GM21529 (cell line): ENCODE measurements around the gene CCDC24.
A peak's percentile ranks its signal among the peaks of the same experiment; 100 is the strongest.

Source experiments
- ATAC-seq: cut with Tn5 transposase; IDR thresholded peaks from one replicate; pipeline ENCODE4 v1.9.1; 2021; ENCODE audit not compliant: unreplicated experiment

CCDC24 gene

DNA sequence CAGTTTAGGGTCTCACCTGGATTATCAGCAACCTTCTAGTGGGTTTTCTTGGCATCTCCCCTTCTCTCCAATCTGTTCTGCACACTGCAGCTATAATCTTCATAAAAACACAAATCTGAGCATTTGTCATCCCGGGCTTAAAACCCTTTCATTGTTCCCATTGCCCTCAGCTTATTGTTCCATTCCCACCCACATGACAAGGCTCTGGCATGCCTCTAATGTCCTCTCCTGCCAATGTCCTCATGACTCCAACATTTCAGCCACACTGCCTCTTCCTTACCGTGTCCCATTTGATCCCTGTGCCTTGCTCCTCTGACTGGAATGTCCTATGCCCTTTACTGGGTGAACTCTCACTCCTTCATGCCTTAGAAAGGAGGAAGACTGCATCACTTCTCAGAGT, 29.1 kb upstream of the CCDC24 start:
- ATAC-seq = no peak

DNA sequence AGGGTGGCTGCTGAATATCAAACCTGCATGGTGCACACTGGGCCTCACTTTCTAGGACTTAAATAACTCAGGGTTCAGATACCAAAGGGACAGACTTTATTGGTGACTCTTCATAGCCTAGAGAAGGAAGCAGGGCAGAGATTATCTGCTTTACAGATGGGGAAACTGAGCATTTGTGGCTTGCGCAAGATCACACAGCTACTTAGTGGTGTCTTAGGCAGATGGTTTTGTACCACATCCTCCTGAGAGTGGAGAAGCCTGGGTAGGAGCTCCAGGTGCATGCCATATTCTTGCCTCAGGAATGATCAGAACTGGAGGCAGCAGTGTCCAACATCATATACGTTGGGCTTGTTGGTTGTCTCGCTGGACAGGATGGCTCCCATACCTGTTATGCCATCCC, 28.4 kb upstream of the CCDC24 start:
- no peak for ATAC-seq

DNA sequence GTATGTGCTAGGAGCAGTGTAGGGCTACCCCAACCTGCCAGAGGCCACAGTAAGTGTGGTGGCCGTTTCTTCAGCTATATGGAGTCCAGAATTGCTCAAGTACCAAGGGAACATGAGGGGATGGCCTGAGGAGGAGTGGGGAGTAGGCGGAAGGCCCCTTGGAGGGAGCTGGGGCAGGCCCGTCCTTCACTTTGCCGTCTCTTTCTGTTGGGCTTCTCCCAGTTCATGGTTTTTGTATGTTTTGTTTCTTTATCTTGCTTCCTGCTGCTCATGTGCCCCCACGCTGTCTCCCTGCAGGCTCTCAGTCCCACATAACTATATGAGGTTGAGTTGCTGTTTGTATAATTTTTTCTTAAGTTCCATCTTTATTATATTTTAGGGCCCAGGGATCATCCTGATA, 27.5 kb upstream of the CCDC24 start:
- no peak for ATAC-seq

DNA sequence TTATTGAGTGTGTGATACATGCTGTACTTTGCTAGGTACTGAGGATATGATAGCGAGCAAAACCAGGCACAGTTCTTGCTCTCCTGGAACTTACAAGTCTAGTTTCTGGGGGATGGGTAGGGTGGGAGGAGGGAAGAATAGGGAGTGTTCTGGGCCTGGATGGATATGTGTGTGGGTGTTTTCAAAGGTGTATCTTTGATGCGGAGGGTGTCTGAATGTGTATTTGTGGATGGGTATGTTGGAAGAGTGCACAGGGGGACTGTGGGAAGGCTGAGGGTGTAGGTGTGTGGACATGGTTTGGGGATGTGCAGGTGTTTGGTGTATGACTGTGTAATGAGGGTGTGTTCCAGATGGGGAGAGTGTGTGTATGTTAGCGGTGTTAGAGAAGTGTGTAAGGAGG, 26.1 kb upstream of the CCDC24 start:
- no peak for ATAC-seq

- ATAC-seq = no peak
Observed at GRCh38 chr1:43968348-43968948, 23.0 kb upstream of the CCDC24 start.

GRCh38 chr1:43969416-43969745, 22.0 kb upstream of the CCDC24 start:
- ATAC-seq = no peak

- peak; percentile 82 for ATAC-seq
Observed at GRCh38 chr1:43969746-43970466, 21.5 kb upstream of the CCDC24 start, which contains the start of gene DPH2. Gene DPH2, plus strand, starts transcription at chr1:43970010. Its CDS starts 166 bp downstream, at chr1:43970176.

- no peak for ATAC-seq
Observed at GRCh38 chr1:43970502-43970901, 20.9 kb upstream of the CCDC24 start.

- no peak for ATAC-seq
Observed at GRCh38 chr1:43970911-43971310, 20.5 kb upstream of the CCDC24 start.

DNA sequence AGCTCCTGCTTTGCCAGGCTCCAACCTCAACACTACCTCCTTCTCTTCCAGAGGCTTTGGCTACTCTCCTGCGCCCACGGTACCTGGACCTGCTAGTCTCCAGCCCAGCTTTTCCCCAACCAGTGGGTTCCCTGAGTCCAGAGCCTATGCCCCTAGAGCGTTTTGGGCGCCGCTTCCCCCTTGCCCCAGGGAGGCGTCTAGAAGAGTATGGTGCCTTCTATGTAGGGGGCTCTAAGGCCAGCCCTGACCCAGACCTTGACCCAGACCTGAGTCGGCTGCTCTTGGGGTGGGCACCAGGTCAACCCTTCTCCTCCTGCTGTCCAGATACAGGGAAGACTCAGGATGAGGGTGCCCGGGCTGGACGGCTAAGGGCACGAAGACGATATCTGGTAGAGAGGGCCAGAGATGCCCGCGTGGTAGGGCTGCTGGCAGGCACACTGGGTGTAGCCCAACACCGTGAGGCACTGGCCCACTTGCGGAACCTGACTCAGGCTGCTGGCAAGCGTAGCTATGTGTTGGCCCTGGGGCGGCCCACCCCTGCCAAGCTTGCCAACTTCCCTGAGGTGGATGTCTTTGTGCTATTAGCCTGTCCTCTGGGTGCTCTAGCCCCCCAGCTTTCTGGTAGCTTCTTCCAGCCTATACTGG, 19.9 kb upstream of the CCDC24 start:
- ATAC-seq = no peak

GRCh38 chr1:43973981-43974442, 17.4 kb upstream of the CCDC24 start:
- ATAC-seq = peak; percentile 0

- ATAC-seq = peak; percentile 70
Observed at GRCh38 chr1:43974443-43975248, 16.8 kb upstream of the CCDC24 start, which contains the start of gene ATP6V0B. Gene ATP6V0B, plus strand, starts transcription at chr1:43974960. Its CDS starts 81 bp downstream, at chr1:43975041.

GRCh38 chr1:43975249-43975961, 16.0 kb upstream of the CCDC24 start:
- no peak for ATAC-seq

- no peak for ATAC-seq
Observed at GRCh38 chr1:43976045-43976444, 15.4 kb upstream of the CCDC24 start.

GRCh38 chr1:43976890-43977289, 14.5 kb upstream of the CCDC24 start:
- ATAC-seq = no peak

GRCh38 chr1:43977376-43978263, 13.8 kb upstream of the CCDC24 start:
- ATAC-seq = no peak

DNA sequence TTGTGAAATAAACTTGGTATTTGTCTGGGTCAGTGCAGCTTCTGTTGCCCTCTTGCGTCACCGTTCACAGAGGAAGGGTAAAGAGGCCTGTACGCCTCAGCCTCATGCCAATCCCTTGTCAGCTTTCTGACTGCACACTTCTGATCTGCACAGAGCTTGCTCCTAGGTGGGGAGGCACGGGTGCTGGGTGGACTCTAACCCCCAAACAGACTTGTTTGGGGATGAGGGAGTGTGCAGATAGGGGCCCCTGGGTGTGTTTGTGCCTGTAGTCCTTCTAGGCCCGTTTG, 13.2 kb upstream of the CCDC24 start:
- no peak for ATAC-seq

GRCh38 chr1:43978551-43979260, 12.7 kb upstream of the CCDC24 start, which contains the start of gene B4GALT2:
Gene B4GALT2, plus strand, starts transcription at chr1:43979210. Its CDS starts 1,951 bp downstream, at chr1:43981161.
- no peak for ATAC-seq

DNA sequence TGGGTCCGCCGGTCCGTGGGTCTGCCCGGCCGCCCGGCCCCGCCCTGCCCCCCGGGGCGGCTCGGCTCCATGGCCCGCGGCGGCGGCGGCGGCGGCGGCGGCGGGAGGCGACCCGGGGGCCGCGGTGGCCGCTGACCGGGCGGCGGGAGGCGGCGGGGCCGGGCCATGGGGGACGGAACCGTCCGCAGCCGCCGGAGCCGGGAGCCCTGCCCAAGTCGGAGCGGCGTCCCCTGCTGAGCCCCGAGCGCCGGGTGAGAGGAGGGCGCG, 12.2 kb upstream of the CCDC24 start:
- ATAC-seq = no peak
